Measurements from ENCODE around the gene OR2A2.

- TF ChIP-seq, protein P1, sequence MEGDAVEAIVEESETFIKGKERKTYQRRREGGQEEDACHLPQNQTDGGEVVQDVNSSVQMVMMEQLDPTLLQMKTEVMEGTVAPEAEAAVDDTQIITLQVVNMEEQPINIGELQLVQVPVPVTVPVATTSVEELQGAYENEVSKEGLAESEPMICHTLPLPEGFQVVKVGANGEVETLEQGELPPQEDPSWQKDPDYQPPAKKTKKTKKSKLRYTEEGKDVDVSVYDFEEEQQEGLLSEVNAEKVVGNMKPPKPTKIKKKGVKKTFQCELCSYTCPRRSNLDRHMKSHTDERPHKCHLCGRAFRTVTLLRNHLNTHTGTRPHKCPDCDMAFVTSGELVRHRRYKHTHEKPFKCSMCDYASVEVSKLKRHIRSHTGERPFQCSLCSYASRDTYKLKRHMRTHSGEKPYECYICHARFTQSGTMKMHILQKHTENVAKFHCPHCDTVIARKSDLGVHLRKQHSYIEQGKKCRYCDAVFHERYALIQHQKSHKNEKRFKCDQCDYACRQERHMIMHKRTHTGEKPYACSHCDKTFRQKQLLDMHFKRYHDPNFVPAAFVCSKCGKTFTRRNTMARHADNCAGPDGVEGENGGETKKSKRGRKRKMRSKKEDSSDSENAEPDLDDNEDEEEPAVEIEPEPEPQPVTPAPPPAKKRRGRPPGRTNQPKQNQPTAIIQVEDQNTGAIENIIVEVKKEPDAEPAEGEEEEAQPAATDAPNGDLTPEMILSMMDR (IDR thresholded peaks at IDR 0.05; ENCODE audit: insufficient read depth, low read length, poor library complexity, severe bottlenecking), result no peak
- TF ChIP-seq EZH2phosphoT487 (conservative IDR thresholded peaks at IDR 0.05; ENCODE audit: low read length), result no peak
Measured at GRCh38 chr7:144105211-144105610, 4.2 kb upstream of the OR2A2 start.

Data from SU-DHL-6 (cell line).